HEK293T (cell line): ENCODE measurements around the gene SLC6A19.
A peak's percentile ranks its signal among the peaks of the same experiment; 100 is the strongest.

Experiments used
- CTCF ChIA-PET: fragments of 350-600 bp; formaldehyde crosslinking; extraction: SDS; loops from one replicate; lab custom pipeline; 2021; ENCODE audit warnings: antibody characterized with exemption, inconsistent platforms; lab: Yijun Ruan, JAX
- POLR2A ChIA-PET: fragments of 350-600 bp; formaldehyde crosslinking; extraction: SDS; loops from one replicate; lab custom pipeline; 2020; ENCODE audit warnings: antibody characterized with exemption, inconsistent platforms; lab: Yijun Ruan, JAX
- DNase-seq: peaks from one replicate; pipeline ENCODE4 v3.0.0; 2012; ENCODE audit warnings: mixed read lengths; ENCODE audit errors: extremely low spot score
- ARNT ChIP-seq: fragments of 450-650 bp; IDR thresholded peaks from 2 replicates; pipeline ENCODE4 v1.6.1; 2017; ENCODE audit warnings: mild to moderate bottlenecking
- BHLHE40 ChIP-seq: fragments of 450-650 bp; IDR thresholded peaks from 2 replicates; pipeline ENCODE4 v1.6.1; 2016; ENCODE audit warnings: mild to moderate bottlenecking, moderate library complexity, borderline replicate concordance
- CTBP1 ChIP-seq: fragments of 450-650 bp; IDR thresholded peaks from 2 replicates; pipeline ENCODE4 v1.6.1; 2016; ENCODE audit warnings: borderline replicate concordance
- ELF4 ChIP-seq: fragments of 450-650 bp; IDR thresholded peaks from 2 replicates; pipeline ENCODE4 v1.6.1; 2017; ENCODE audit warnings: antibody characterized with exemption
- FOXA1 ChIP-seq: fragments of 450-650 bp; IDR thresholded peaks from 2 replicates; pipeline ENCODE4 v1.6.1; 2016; ENCODE audit warnings: mild to moderate bottlenecking
- FOXK2 ChIP-seq: fragments of 450-650 bp; IDR thresholded peaks from 2 replicates; pipeline ENCODE4 v1.6.1; 2016; ENCODE audit warnings: mild to moderate bottlenecking
- FOXM1 ChIP-seq: fragments of 450-650 bp; IDR thresholded peaks from 2 replicates; pipeline ENCODE4 v1.6.1; 2017; ENCODE audit warnings: mild to moderate bottlenecking, borderline replicate concordance
- HDGF ChIP-seq: fragments of 450-650 bp; IDR thresholded peaks from 2 replicates; pipeline ENCODE4 v1.6.1; 2017; ENCODE audit warnings: antibody characterized with exemption, borderline replicate concordance
- L3MBTL2 ChIP-seq: fragments of 450-650 bp; conservative IDR thresholded peaks from 2 replicates; pipeline ENCODE4 v1.6.1; 2016; ENCODE audit warnings: mild to moderate bottlenecking
- LEF1 ChIP-seq: fragments of 450-650 bp; IDR thresholded peaks from 2 replicates; pipeline ENCODE4 v1.6.1; 2017; ENCODE audit warnings: mild to moderate bottlenecking, borderline replicate concordance
- NFRKB ChIP-seq: fragments of 450-650 bp; IDR thresholded peaks from 2 replicates; pipeline ENCODE4 v1.6.1; 2016; ENCODE audit warnings: mild to moderate bottlenecking, moderate library complexity
- PKNOX1 ChIP-seq: fragments of 450-650 bp; IDR thresholded peaks from 2 replicates; pipeline ENCODE4 v1.6.1; 2016
- SP1 ChIP-seq: fragments of 450-650 bp; IDR thresholded peaks from 2 replicates; pipeline ENCODE4 v1.6.1; 2017
- SUZ12 ChIP-seq: fragments of 450-650 bp; IDR thresholded peaks from 2 replicates; pipeline ENCODE4 v1.6.1; 2016; ENCODE audit warnings: mild to moderate bottlenecking
- TARDBP ChIP-seq: fragments of 450-650 bp; IDR thresholded peaks from 2 replicates; pipeline ENCODE4 v1.6.1; 2016
- ZNF384 ChIP-seq: fragments of 450-650 bp; IDR thresholded peaks from 2 replicates; pipeline ENCODE4 v1.6.1; 2016

SLC6A19 gene

GRCh38 chr5:1172007-1172581, 29.3 kb upstream of the SLC6A19 start:
- TF ChIP-seq FOXK2 (no peak), ARNT (no peak), L3MBTL2 (no peak), NFRKB (no peak), SUZ12 (no peak), BHLHE40 (no peak), HDGF (no peak), ELF4 (no peak), LEF1 (no peak), FOXA1 (no peak), TARDBP (no peak), CTBP1 (no peak), FOXM1 (no peak), SP1 (no peak), PKNOX1 (no peak), ZNF384 (no peak)
- ChIA-PET POLR2A (no interaction called here), CTCF (no interaction called here)
- no peak for DNase-seq

- no peak for DNase-seq
- POLR2A ChIA-PET = interaction anchor here (1.1 kb wide), 1 partner anchor 15 kb away, joined by 3 read pairs; no protein-coding TSS in a partner anchor
- CTCF ChIA-PET = interaction anchor here (0.5 to 1.5 kb wide), 4 partner anchors 11 to 545 kb away, joined by 3 to 5 read pairs (median 3); no protein-coding TSS in a partner anchor
- TF ChIP-seq SP1 (no peak), ZNF384 (no peak), LEF1 (no peak), FOXA1 (no peak), CTBP1 (no peak), L3MBTL2 (no peak), NFRKB (no peak), HDGF (no peak), ELF4 (no peak), FOXM1 (no peak), TARDBP (no peak), PKNOX1 (no peak), FOXK2 (no peak), SUZ12 (no peak), ARNT (no peak), BHLHE40 (no peak)
Observed at GRCh38 chr5:1172670-1173404, 28.6 kb upstream of the SLC6A19 start.

GRCh38 chr5:1173485-1174070, 27.8 kb upstream of the SLC6A19 start:
- DNase-seq = no peak
- TF ChIP-seq LEF1 = no peak
- TF ChIP-seq CTBP1 = no peak
- TF ChIP-seq FOXK2 = no peak
- TF ChIP-seq ELF4 = no peak
- no peak for TF ChIP-seq TARDBP
- no peak for TF ChIP-seq SP1
- TF ChIP-seq FOXA1 = no peak
- no peak for TF ChIP-seq BHLHE40
- TF ChIP-seq L3MBTL2 = no peak
- ChIA-PET CTCF (interaction anchor here (0.5 to 1.8 kb wide), 28 partner anchors 9 to 546 kb away, joined by 3 to 10 read pairs (median 4); no protein-coding TSS in a partner anchor), POLR2A (interaction anchor here (0.5 to 1.1 kb wide), 2 partner anchors 15 to 49 kb away, joined by 3 read pairs; no protein-coding TSS in a partner anchor)

DNA sequence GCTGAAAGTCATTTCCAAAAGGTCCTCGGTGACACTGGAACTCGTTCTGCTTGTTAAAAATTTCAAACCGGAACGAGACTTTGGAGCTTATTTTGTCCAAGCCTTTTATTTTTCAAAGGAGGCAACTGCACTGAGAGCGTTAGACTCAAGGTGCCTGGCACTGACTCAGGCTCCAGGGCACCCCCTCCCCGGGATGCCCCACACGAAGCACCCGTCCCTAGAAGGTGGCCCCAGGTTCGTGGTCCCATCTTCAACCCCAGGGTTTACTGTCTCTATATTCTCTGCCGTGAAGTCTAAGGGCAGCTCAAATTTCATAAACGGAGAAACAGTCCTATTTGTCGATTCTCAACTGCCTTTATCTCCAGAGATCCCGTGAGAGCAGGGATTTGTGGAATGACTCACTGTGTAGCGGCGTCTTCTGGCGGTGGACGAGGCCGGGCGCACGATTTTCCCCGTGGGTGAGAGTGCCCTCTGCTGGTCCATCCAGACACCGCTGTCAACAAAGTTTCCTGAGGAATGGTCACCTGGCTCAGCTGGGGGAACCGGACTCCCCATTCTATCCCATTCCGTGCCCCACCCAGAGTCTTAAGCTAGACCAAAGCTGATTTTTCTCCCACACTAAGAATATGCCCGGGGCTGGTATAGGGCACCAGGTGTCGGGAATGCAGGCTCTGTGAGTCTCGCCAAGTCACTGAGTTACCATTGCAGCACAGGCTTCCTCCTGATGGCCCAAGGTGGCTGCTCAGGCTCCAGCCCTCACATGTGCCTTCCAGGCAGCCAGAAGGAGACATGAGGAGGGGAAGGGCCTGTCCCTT, 27.1 kb upstream of the SLC6A19 start:
- ChIA-PET POLR2A (interaction anchor here (0.5 kb wide), 1 partner anchor 49 kb away, joined by 3 read pairs; no protein-coding TSS in a partner anchor), CTCF (interaction anchor here (0.6 to 1.8 kb wide), 26 partner anchors 9 to 482 kb away, joined by 3 to 10 read pairs (median 4); no protein-coding TSS in a partner anchor)
- DNase-seq = peak; percentile 83
- no peak for TF ChIP-seq SP1
- TF ChIP-seq BHLHE40 = no peak
- TF ChIP-seq HDGF = no peak

DNA sequence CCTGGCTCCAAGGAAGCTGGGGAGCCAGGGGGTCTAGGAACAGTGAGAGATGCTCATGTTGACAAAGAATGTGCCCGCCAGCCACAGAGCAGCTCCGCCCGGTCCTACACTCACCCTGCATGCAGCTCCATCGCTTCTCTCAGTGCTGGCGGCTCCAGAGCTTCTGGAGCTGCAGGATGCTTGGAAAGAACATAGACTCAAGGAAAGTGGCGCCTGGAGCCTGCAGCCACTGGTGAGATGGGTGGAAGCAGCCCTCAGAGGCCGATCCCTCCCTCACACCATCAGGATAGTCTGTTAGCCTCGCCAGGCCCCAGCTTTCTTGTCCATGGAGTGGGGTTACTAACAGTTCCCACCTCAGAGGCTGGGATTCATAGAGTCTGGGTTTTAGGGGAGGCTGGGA, 26.4 kb upstream of the SLC6A19 start:
- POLR2A ChIA-PET = no interaction called here
- CTCF ChIA-PET = interaction anchor here (1.3 to 1.8 kb wide), 5 partner anchors 12 to 168 kb away, joined by 3 to 10 read pairs (median 5); no protein-coding TSS in a partner anchor
- DNase-seq = no peak
- TF ChIP-seq BHLHE40 (no peak), CTBP1 (no peak), ZNF384 (no peak), ELF4 (no peak), LEF1 (no peak), HDGF (no peak), ARNT (no peak), FOXA1 (no peak), FOXK2 (no peak), NFRKB (no peak), SP1 (no peak), L3MBTL2 (no peak), PKNOX1 (no peak), TARDBP (no peak), SUZ12 (no peak), FOXM1 (no peak)
